NCI-H69 (cell line): ENCODE measurements around the gene ADAP1.
A peak's percentile ranks its signal among the peaks of the same experiment; 100 is the strongest.
"Not testable (repeated sequence)": the region's sequence is repeated elsewhere in the genome, so short reads cannot be mapped to it uniquely, and the experiment has no call there.

Experiments
- DNase-seq: peaks from one replicate; lab custom pipeline; 2025; lab: John Stamatoyannopoulos, UW

ADAP1 gene

DNA sequence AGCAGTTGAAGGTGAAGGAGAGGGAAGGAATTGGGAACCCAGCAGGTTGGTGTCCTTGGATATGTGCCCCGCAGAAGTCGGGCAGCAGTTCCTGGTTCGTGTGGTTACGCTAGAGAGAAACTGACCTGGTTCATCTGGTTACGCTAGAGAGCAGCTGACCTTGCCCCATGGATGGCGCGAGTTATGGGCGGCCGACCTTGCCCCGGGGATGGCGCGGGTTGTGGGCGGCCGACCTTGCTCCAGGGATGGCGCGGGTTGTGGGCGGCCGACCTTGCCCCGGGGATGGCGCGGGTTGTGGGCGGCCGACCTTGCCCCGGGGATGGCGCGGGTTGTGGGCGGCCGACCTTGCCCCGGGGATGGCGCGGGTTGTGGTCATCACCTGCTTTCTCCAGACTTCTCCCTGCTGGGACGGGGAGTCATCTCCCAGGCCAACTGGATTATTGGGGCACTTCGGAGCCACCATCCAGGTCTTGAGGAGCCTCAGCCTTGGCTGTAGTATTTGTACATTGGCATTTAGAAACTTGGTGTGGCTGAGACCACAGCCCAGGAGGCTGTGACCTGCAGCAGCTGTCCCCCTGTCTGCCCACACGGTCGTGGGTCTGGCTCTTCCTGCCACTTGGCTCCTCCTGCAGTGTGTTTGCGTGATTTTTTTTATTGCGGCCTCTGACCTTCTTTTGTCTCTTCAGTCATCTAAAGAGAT lies 72.0 kb downstream of the ADAP1 start:
- DNase-seq = no peak

DNA sequence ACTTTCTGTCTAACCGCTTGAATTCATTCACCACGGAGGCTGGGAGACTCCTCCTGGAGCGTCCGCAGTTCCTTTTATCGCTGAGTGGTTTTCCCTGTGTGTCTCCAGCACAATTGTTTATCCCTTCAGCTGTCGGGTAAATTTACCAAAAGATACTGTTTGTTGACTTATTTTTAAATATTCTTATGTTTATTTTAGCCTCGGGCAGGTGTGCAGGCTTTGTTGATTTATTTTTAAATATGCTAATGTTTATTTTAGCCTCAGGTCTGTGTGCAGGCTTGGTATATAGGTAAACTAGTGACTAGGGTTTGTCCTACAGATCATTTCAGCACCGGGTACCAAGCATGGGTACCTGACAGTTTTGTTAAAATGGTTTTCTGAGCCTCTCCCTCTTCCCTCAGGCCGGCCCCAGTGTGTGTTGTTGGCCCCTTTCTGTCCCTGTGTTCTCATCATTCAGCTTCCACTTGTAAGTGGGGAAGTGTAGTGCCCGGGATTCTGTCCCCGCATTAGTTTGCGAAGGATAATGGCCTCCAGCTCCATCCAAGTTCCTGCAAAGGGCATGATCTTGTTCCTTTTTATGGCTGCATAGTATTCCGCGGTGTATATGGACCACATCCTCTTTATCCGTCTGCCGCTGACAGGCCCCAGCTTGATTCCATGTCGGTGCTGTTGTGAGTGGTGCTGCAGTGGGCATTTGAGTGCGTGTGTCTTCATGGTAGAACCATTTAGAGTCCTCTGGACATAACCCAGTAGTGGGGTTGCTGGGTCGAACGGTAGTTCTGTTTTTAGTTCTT lies 72.8 kb downstream of the ADAP1 start:
- peak; percentile 81 for DNase-seq

DNA sequence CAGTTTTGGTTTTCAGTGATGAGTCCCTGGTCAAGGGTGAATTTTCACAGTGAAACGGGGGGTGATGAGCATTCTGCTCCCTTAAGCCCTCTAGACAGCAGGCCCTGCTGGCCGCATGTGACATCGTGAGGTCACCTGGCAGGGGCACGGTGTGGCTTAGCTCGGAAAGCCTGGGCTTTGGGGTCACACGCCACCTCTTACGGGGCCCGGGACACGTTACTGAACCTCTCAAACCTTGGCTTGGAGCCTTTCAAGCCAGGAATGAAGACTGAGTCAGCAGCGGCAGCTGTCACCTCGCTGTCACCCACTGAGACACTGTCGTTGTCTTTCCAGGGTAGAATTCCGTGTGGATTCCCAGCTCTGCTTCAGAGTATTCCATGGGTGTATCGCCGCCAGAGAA lies 74.0 kb downstream of the ADAP1 start:
- no peak for DNase-seq

DNA sequence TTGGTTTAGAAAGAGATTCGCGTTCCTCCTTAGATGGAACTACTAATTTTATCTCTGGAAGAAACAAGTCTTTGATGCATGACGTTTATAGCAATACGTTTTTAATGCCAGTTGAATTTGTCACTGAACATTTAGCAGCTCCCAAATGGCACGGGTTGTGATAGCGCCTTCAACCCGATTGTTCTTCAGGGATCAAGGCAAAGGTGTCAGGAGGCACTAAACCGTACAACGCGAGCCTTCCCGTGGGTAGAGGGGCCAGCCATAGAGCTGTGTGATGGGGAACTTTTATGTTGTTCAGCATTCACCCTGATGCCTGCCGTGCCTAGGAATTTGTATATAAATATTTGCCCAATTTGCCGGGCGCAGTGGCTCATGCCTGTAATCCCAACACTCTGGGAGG lies 74.8 kb downstream of the ADAP1 start:
- no peak for DNase-seq

DNA sequence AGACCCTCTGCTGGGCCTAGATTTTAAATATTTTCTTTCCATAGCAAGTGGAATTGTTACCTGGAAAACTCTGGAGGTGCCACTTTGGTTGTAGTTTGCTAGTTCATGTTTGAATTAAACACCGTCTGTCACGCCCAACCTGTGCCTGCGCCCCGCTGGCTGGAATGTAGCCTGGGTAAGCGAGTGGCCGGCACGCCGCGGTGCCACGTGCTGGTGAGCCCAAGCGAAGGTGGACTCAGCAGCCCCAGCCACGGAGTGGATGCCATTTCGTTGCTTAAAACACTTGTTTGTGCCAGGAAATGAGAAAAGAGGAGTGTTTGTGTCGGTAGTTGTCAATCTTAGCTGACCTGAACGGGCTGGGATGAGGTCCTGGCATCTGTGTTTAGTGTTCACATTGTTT lies 75.4 kb downstream of the ADAP1 start:
- DNase-seq = no peak

DNA sequence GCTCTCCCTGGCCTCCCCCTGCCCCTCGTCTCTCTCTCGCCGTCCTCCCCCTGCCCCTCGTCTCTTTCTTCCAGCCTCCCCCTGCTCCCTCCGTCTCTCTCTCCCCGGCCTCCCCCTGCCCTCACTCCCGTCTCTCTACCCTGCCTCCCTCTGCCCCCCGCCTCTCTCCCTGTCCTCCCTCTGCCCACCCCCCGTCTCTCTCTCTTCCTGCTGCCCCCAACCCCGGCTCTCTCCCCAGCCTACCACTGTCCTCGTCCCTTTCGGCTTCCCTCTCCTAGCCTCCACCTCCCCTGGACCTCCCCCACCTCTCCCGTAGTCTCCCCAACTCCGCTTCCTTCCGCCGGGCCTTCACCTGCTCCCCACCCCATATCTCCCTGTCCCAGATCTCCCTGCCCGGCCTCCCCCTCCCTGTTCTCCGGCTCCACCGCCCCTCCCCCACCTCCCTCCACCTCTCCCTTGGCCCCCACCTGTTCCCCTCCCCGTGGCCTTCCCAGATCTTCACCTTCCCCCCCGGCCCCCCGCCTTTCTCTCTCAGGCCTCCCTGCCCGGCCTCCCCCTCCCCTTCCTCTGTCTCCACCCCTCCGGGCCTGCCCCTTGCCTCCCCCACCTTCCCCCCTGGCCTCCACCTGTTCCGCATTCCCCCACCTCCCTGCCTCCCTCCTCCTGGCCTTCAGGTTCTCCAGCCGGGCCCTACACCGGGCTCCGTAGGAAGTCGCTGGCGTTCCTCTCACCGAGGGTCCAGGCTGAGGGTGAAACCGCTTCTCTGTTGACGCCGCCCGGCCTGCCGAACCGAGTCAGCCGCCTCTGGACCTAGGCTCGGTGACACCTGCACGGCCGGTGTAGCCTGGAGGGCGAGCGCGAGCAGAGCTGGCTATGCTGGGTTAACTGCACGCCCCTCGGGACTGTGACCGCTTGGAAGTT lies 76.9 kb downstream of the ADAP1 start:
- DNase-seq = peak; percentile 51

DNA sequence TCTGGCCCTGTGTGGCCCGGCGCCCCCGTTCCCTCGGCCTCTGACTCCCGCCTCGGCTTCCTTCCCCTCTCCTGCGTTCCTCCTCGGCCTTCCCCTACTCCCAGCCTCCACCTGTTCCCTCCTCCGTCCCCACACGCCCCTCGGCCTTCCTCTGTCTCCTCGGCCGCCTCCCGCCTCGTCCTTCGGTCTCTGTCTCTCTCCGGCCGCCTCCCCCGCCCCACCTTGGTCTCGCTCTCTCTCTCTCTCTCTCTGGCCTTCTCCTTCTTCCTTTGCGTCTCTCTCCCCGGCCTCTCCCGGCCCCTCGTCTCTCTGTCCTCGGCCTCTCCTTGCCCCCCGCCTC lies 77.5 kb downstream of the ADAP1 start:
- no peak for DNase-seq

DNA sequence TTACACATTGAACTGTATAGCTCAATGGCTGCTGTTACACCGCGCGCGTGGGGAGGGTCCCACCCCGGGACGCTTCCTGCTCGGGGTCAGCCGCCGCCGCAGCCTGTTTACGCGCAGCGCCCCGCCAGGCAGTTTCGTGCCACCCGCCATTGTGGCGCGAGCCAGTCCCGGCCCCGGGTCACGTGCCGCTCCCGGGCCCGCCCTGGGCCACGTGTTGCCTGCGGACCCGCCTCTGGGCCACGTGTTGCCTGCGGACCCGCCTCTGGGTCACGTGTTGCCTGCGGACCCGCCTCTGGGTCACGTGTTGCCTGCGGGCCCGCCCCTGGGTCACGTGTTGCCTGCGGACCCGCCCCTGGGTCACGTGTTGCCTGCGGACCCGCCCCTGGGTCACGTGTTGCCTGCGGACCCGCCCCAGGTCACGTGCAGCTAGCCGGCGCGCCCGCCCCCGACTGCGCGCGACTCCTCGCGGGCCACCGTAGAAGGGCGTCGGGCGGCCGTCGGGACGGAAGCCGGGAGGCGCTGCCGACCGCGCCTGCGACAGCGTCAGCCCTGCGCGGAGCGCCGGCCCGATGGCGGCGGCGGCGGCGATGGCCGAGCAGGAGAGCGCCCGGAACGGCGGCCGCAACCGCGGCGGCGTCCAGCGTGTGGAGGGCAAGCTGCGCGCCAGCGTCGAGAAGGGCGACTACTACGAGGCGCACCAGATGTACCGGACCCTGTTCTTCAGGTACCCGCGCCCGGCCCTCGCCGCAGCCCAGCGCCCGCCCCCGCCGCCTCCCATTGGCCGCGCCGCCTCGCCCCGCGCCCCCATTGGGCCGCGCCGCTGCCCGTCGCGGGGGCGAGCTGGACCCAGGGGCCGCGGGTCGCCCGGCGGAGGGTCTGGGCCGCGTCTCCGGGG lies 78.2 kb downstream of the ADAP1 start, which contains the start of gene GET4:
Gene GET4 (plus strand): TSS at position 478 of the 895 bp plus-strand sequence. CDS start 92 bp downstream, at position 570.
- DNase-seq = peak; percentile 99

DNA sequence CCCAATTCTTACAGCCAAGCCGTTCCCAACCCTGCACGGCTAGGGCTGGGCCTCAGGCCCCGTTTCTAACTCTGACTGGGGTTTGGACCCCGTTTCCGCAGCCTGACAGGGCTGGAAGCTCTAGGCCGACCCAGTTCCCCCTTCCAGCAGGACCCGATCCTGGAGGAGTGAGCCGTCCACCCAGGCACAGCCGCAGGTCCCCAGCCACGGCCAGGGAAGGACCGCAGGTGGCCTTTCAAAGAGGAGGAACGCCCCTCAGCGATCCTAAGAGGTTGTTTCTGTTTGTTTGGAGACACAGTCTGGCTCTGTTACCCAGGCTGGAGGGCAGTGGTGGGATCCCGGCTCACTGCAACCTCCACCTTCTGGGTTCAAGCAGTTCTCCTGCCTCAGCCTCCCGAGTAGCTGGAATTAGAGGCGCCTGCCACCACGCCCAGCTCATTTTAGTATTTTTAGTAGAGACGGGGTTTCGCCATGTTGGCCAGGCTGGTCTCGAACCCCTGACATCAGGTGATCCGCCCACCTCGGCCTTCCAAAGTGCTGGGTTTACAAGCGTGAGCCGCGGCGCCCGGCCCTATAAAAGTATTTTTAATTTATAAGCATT lies 78.9 kb downstream of the ADAP1 start:
- DNase-seq = peak; percentile 37

DNA sequence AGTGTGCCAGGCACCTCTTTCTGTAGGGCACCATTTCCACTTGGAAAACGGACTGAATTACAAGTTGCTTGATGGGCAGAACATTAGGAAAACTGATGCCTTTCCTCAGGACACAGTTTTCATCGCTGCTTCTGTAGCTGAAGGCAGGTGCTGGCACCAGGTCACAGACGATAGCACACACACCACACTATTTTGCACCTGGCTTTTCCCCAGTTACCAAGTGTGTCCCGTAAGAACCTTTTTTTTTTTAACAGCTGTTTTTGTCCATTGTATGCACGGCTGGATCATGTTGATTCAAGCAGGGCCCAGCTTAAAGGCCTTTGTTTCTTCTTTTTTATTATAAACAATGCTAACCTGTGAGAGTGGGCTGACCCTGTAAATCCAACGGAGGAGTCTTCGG lies 79.4 kb downstream of the ADAP1 start:
- peak; percentile 37 for DNase-seq

DNA sequence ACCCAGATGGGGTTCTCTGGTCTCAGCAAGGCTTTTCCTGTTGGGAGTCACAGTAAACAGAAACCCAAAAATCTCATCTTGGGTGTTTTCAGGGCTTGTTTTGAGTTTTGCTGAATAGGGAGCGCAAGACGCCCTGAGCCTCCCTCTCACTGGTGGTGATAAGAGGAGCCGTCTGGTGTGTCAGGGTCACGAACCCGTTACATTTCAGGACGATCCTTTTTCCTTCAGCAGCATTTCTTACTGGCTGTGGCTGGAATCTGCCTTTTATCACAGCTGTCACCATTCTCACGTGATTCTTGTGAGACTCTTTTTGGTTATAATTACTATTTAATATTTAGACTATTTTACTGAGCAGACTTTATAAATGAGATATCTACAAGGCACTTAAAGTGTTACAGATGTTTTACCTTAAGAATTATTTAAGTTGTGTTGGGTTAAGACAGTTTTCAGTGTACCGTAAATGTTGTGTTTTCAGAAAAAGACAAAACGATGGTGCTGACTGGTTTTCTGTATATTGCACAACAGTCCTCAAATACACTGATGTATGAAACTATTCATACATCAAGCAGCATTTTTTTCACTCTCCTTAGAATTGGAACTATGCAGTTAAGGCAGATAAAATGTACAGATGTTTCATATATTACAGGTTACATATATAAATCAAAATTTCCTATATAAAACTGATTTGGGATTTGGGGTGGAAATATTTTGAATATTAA lies 80.3 kb downstream of the ADAP1 start:
- DNase-seq = no peak

DNA sequence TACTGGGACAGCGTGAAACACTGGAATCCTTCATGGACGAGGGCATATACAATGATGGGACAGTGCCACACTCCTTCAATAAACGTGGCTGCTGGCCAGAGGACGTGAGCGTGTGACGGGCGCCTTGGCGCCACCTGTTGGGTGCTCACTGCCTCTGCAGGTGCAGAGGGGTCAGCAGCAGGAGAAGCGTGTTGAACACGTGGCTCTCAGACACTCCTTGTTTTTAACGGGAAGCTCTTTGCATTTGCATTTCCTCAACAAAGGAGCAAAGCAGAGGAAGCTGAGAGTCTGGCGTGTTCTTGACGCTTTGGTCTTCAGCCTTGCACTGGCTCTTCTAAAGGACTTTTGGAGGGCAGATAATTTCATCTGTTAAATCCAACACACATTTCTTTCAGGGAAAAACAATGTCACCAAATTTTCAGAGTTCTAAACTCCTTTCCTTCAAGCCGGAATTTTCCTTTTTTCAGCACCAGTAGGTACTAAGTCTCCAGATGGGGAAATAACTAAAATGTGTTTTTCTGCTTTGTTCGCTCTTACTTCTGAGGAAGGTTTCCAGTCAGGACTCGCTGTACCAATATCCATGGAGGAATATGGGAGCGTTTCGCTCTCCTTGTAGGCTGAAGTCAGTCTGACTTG lies 81.0 kb downstream of the ADAP1 start:
- DNase-seq = peak; percentile 88

DNA sequence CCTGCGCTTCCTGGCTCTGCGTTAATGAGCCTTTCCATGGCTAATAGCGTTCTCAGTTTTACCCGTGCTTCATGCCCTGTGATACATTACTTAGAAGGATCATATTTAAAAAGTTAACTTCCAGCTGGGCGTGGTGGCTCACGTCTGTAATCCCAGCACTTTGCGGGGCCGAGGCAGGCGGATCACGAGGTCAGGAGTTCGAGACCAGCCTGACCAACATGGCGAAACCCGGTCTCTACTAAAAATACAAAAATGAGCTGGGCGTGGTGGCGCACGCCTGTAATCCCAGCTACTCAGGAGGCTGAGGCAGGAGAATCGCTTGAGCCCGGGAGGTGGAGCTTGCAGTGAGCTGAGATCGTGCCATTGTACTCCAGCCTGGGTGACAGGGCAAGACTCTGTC lies 81.8 kb downstream of the ADAP1 start:
- DNase-seq = not testable (repeated sequence)

DNA sequence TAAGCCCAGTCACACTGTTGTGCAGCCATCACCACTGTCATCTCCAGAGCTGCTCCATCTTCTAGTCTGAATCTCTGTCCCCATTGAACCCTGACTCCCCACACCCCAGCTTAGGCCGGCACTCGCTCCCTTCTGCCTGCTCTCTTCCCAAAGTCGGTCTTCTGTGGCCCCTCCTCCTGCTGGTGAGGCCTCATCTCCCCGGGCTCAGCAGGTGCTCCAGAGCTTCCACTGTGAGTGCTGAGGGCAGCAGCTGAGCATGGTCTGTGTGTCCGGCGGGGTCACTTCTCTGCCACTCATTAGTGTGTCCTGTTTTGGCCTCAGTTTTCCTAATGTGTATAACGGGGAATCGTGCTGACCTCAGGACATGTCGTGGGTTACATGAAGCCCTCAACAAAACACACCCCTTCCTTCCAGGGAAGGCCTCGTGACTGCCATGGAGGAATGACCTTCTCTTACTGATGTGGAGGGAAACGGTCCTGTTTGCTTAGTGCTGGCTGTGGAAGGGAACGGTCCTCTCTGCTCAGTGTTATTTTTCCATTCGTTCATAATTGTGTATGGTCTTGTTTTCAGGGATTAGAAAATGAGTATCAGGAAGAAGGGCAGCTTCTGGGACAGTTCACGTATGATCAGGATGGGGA lies 82.5 kb downstream of the ADAP1 start:
- no peak for DNase-seq

DNA sequence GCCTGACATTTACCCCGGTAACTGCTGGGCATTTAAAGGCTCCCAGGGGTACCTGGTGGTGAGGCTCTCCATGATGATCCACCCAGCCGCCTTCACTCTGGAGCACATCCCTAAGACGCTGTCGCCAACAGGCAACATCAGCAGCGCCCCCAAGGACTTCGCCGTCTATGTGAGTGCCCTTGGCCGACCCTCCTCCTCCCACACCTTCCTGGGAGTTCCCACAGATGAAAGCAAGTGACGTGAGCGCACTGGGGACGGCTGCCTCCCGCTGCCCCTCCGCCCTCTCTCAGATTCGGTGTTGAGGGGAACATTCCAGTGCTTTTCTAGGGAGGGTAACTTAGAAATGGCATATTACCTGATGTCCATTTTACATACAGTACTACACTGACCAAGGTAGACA lies 85.1 kb downstream of the ADAP1 start:
- no peak for DNase-seq

DNA sequence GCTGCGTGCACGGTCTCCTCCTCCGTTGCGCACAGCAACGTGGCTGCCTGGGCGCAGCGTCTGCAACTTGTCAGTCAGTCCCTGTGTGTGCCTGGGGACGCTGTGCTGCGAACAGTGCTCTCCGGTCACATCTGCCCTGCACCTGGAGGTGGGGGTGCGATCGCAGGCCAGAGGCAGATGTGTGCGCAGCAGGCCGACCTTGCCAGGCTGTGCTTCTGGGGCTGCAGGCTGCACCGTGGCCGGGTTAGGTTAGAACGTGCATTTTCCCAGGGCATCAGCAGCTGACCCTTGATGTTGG lies 86.3 kb downstream of the ADAP1 start:
- no peak for DNase-seq

DNA sequence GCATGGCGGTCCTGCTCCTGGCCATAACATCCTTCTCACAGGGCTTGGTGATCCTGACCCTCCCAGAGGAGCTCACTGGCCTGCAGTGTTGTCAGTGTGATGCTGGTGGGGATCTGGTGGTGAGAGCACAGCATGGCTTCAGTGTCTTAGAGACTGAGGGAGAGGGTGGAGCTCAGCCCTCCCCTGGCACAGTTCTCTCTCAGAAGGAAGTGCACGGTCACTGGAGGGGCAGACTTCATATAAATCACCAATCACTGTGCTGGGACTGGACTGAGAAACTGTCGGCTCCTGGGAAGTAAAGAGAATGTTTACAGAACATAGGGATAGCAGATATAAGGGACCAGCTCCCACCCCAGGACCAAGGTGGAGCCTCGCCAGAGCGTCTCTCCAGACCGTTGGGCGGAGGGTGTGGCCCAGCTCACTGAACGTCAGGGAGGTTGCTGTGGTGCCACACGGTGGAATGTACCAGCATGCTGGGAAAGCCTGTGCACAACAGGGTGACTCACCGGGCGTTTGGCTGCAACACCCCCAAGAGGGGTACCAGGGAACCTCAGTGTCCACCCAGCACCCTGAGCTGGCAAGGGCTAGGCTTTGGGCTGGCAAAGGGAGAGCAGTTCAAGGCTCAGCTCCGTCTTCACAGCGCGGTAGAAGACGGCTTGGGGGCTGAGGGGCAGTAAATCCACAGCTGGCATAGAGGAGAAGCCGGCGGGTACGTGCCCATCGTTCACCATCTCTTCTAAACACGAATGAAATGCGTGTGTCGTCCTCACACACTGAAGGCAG lies 86.9 kb downstream of the ADAP1 start:
- DNase-seq = no peak

DNA sequence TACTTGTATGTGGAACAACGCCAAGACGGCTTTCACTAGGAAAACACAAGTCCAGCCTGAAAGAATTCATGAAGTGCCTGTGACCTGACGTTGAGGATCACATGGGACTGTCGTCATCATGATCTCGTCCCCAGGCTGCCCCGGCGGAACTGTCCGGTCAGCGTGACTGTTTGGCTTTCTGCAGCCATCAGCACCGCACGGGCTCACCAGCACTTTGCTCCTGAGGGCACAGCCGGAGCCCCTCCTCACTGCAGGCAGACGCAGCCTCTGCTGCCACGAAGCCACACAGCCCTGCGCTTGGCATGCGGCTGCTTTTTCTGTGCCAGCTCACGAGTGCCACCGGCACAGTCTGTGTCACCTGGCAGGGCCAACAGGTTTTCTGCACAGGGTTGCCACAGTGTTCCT lies 87.5 kb downstream of the ADAP1 start:
- no peak for DNase-seq

DNA sequence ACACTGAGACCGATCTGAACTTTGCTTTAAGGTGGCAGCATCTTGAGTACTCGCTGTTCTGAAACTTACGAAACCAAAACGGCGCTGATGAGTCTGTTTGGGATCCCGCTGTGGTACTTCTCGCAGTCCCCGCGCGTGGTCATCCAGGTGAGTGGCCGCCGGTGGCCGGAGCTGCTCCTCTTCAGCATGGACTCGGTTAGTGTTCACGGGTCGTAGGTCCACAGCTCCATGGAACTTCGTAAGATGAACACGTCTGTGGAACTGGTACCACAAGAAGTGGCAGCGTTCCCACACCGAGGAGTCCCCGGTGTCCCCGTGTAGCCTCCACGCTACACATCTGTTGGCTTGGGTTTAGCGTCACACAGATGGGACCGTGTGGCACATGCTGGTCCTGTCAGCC lies 88.6 kb downstream of the ADAP1 start:
- DNase-seq = no peak
